Measurements from ENCODE around the gene LRP5.

The LRP5 gene

DNA sequence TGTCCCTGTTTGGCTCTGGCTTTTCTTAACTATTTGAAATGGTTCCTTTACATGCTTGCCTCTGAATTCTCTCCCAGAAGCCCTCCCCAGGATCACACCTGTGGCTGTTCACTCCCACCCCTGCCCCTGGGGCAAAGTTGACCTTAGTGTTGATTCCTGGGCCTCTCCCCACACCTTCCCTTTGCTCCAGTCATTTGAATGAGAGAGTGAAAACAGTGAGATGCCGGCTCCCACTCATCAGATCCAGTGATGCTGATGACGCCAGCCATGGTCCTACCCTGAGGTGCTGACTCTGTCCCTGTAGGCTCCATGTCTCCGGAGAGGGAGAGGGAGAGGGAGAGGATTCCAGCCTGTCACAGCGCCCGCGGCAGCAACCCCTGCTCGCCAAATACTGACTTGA is 40.7 kb downstream of the LRP5 start:
- Histone ChIP-seq H3K27ac (ENCODE audit: low read depth, low read length) (no peak overlapping the region), H4K20me1 (ENCODE audit: control insufficient read depth, insufficient read depth, low read depth, low read length) (no peaks in the 10 kb centered on the region), H3K4me2 (ENCODE audit: low read length) (no peak overlapping the region), H3F3A (ENCODE audit: control insufficient read depth, insufficient read depth) (no peaks in the 10 kb centered on the region), H3K27me3 (ENCODE audit: control insufficient read depth, low read length) (no peaks in the 10 kb centered on the region), H3K4me3 (ENCODE audit: low read length) (no peak overlapping the region), H3K79me2 (ENCODE audit: control insufficient read depth, low read length) (no peaks in the 10 kb centered on the region), H3K9me2 (replicated peaks; ENCODE audit: control insufficient read depth, low read length) (no peaks in the 10 kb centered on the region), H3K9me3 (ENCODE audit: control insufficient read depth, insufficient read depth, low read length) (no peaks in the 10 kb centered on the region), H3K4me1 (ENCODE audit: control insufficient read depth, low read length) (no peaks in the 10 kb centered on the region), H3K36me3 (ENCODE audit: control insufficient read depth, low read length) (no peaks in the 10 kb centered on the region)
- TF ChIP-seq, protein P1, sequence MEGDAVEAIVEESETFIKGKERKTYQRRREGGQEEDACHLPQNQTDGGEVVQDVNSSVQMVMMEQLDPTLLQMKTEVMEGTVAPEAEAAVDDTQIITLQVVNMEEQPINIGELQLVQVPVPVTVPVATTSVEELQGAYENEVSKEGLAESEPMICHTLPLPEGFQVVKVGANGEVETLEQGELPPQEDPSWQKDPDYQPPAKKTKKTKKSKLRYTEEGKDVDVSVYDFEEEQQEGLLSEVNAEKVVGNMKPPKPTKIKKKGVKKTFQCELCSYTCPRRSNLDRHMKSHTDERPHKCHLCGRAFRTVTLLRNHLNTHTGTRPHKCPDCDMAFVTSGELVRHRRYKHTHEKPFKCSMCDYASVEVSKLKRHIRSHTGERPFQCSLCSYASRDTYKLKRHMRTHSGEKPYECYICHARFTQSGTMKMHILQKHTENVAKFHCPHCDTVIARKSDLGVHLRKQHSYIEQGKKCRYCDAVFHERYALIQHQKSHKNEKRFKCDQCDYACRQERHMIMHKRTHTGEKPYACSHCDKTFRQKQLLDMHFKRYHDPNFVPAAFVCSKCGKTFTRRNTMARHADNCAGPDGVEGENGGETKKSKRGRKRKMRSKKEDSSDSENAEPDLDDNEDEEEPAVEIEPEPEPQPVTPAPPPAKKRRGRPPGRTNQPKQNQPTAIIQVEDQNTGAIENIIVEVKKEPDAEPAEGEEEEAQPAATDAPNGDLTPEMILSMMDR (IDR thresholded peaks at IDR 0.05; ENCODE audit: low read depth, low read length, poor library complexity, severe bottlenecking): no peak
- no peak for TF ChIP-seq EZH2phosphoT487 (IDR thresholded peaks at IDR 0.05; ENCODE audit: borderline replicate concordance, low read length)

DNA sequence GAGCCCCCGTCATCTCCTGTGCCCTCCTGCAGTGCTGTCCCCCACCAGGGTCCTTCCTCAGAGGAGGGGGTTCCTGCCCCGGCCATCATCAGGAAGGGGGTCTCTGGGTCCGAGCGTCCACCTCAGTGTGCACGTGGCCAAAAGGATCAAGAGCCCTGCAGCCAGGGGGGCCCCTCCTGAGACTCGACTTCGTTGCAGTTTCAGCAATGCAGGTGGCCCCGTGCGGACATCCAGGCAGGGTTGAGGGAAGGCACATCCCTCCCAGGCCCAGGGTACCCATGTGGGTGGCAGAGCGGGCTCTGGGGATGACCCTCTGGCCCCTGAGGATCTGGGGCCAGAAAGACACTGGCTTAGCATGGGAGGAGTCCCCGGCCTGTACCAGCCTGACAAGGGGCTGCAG is 41.3 kb downstream of the LRP5 start:
- Histone ChIP-seq H3K9me2 (replicated peaks; ENCODE audit: control insufficient read depth, low read length) (no peaks in the 10 kb centered on the region), H3K79me2 (ENCODE audit: control insufficient read depth, low read length) (no peaks in the 10 kb centered on the region), H3K4me2 (ENCODE audit: low read length) (no peak overlapping the region), H3K9me3 (ENCODE audit: control insufficient read depth, insufficient read depth, low read length) (no peaks in the 10 kb centered on the region), H3F3A (ENCODE audit: control insufficient read depth, insufficient read depth) (no peaks in the 10 kb centered on the region), H3K4me3 (ENCODE audit: low read length) (no peak overlapping the region), H4K20me1 (ENCODE audit: control insufficient read depth, insufficient read depth, low read depth, low read length) (no peaks in the 10 kb centered on the region), H3K27ac (ENCODE audit: low read depth, low read length) (no peak overlapping the region), H3K36me3 (ENCODE audit: control insufficient read depth, low read length) (0 out of 2 replicates have a peak, but pooled peaks cover under 1% of the 10 kb centered on the region), H3K4me1 (ENCODE audit: control insufficient read depth, low read length) (no peaks in the 10 kb centered on the region), H3K27me3 (ENCODE audit: control insufficient read depth, low read length) (no peaks in the 10 kb centered on the region)
- TF ChIP-seq, protein P1 (IDR thresholded peaks at IDR 0.05; ENCODE audit: low read depth, low read length, poor library complexity, severe bottlenecking): no peak
- TF ChIP-seq EZH2phosphoT487 (IDR thresholded peaks at IDR 0.05; ENCODE audit: borderline replicate concordance, low read length): no peak

DNA sequence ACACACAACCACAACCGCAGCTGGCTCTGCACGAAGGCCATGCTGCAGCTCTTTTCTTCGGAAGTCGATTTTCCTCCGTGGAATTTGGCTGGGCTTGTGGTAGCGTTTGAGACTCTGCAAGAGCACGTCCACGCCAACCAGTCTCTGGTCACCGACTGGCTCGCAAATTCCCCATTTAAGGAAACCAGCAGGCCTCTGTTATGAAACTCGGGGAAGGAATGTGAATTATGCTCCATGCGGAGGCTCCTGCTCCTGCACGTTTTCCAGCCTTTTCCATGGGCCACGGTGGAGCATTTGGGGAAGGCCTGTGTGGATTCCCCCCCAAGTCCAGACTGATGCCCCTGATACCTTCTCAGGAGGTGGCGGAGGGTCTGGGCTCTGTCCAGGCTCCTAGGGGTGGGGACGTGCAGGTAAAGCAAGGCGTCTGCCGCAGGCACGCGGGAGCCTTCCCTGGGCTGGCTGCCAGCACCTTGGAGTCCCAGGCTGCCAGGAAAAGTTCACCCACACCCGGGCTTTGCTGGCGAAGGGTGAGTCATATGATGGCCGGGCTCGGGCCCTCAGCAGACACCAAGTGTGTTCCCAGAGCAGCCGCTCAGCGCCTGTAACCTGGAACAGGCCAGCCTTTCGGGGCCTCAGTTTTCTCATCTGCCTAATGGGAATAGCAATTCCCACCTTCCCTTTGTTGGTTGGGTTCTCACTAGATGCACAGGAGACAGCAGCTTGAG is 41.9 kb downstream of the LRP5 start:
- Histone ChIP-seq H3K27ac (ENCODE audit: low read depth, low read length) (no peak overlapping the region), H3K4me2 (ENCODE audit: low read length) (no peak overlapping the region), H3K27me3 (ENCODE audit: control insufficient read depth, low read length) (no peaks in the 10 kb centered on the region), H3K4me3 (ENCODE audit: low read length) (no peak overlapping the region), H3K4me1 (ENCODE audit: control insufficient read depth, low read length) (no peaks in the 10 kb centered on the region), H3K36me3 (ENCODE audit: control insufficient read depth, low read length) (0 out of 2 replicates have a peak, but pooled peaks cover 3% of the 10 kb centered on the region), H3F3A (ENCODE audit: control insufficient read depth, insufficient read depth) (no peaks in the 10 kb centered on the region), H3K79me2 (ENCODE audit: control insufficient read depth, low read length) (no peaks in the 10 kb centered on the region), H3K9me3 (ENCODE audit: control insufficient read depth, insufficient read depth, low read length) (no peaks in the 10 kb centered on the region), H4K20me1 (ENCODE audit: control insufficient read depth, insufficient read depth, low read depth, low read length) (no peaks in the 10 kb centered on the region), H3K9me2 (replicated peaks; ENCODE audit: control insufficient read depth, low read length) (no peaks in the 10 kb centered on the region)
- no peak for TF ChIP-seq EZH2phosphoT487 (IDR thresholded peaks at IDR 0.05; ENCODE audit: borderline replicate concordance, low read length)
- TF ChIP-seq, protein P1 (IDR thresholded peaks at IDR 0.05; ENCODE audit: low read depth, low read length, poor library complexity, severe bottlenecking): no peak
